KOPT-K1 (cell line): Measurements from ENCODE around the gene ACSBG1.
"Not testable (repeated sequence)": the region's sequence is repeated elsewhere in the genome, so short reads cannot be mapped to it uniquely, and the experiment has no call there.

Experiments used
- H3K27ac ChIP-seq: fragments of 200-600 bp; sonication (generic); 2 replicates; pipeline ENCODE4 v1.5.1; 2016; ENCODE audit warnings: antibody characterized with exemption, mild to moderate bottlenecking, low read depth, low read length; ENCODE audit not compliant: poor library complexity, severe bottlenecking
- H3K36me3 ChIP-seq: fragments of 200-600 bp; sonication (generic); 2 replicates; pipeline ENCODE4 v1.5.1; 2017; ENCODE audit warnings: antibody characterized with exemption, mild to moderate bottlenecking, low read length, moderate library complexity; ENCODE audit not compliant: insufficient read depth
- H3K9me3 ChIP-seq: fragments of 200-600 bp; sonication (generic); 2 replicates; pipeline ENCODE4 v1.5.1; 2017; ENCODE audit warnings: antibody characterized with exemption, low read length, mild to moderate bottlenecking; ENCODE audit not compliant: insufficient read depth, poor library complexity, severe bottlenecking

Gene ACSBG1

GRCh38 chr15:78155355-78155939, 78.9 kb downstream of the ACSBG1 start:
- no peak overlapping the region for H3K27ac ChIP-seq
- H3K9me3 ChIP-seq: no peaks in the 10 kb centered on the region
- H3K36me3 ChIP-seq: peaks cover 57% of the 10 kb centered on the region

GRCh38 chr15:78154955-78155354, 79.4 kb downstream of the ACSBG1 start:
- H3K36me3 ChIP-seq: peaks cover 54% of the 10 kb centered on the region
- H3K27ac ChIP-seq: no peak overlapping the region
- no peaks in the 10 kb centered on the region for H3K9me3 ChIP-seq

DNA sequence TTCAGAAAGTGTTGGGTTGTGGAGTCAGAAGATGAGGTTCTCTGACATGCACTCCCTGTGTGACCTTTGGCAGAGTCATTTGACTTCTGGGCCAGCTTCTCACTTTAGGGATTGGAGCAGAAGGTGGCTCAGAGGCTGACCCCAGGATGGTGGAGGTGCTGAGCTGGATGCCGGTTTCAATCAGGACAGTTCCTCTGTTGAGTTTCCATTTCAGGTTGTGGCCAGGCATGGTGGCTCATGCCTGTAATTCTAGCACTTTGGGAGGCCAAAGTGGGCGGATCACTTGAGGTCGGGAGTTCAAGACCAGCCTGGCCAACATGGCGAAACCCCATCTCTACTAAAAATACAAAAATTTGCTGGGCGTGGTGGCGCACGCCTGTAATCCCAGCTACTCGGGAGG, 83.3 kb downstream of the ACSBG1 start:
- H3K27ac ChIP-seq, H3K9me3 ChIP-seq: not testable (repeated sequence)
- H3K36me3 ChIP-seq: peaks cover 20% of the 10 kb centered on the region

DNA sequence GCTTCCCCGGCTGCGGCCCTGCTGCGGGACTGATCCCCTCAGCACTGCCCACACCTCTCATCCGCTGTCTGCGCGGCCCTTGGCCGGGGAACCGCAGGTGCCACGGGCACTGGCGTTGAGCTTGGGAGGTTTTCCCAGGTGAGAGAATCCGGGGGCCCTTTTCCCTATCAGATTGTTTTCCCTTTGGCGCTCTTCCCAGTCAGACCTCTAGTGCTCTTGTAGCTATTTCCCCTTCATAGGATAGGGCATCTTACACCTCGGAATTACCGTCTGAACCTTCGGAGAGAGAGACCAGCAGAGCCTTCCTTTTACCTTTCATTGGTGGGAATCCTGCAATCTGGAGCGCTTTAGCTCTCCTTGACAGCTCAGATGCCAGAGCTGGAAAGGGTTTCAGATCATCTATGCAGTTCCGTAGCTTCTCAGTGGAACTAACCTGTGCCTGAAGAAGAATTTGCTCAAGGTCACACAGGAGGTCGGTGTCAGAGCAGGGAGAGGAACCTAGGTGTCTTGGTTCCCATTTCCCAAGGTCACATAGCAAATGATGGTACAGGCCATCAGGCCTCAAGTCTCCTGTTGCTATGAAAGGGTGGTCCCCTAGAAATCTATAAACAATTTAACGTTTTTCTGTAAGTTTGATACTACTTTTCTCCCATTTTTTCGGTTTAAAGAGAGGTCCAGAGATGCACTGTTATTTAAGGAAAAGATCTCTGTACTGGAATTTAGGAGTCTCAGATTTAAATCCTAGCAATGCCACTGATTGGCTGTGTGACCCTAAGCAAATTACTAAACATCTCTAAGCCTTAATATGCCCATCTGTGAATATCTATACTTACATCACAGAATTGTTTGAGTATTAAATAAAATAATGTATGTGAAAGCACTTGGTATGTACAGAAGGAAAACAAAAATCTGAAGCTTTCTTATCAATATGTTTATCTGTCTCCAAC, 84.3 kb downstream of the ACSBG1 start:
- peaks cover 10% of the 10 kb centered on the region; the same call in 1 of the 2 replicates for H3K36me3 ChIP-seq
- H3K27ac ChIP-seq: peak overlapping the region; percentile 69
- H3K9me3 ChIP-seq: no peaks in the 10 kb centered on the region

DNA sequence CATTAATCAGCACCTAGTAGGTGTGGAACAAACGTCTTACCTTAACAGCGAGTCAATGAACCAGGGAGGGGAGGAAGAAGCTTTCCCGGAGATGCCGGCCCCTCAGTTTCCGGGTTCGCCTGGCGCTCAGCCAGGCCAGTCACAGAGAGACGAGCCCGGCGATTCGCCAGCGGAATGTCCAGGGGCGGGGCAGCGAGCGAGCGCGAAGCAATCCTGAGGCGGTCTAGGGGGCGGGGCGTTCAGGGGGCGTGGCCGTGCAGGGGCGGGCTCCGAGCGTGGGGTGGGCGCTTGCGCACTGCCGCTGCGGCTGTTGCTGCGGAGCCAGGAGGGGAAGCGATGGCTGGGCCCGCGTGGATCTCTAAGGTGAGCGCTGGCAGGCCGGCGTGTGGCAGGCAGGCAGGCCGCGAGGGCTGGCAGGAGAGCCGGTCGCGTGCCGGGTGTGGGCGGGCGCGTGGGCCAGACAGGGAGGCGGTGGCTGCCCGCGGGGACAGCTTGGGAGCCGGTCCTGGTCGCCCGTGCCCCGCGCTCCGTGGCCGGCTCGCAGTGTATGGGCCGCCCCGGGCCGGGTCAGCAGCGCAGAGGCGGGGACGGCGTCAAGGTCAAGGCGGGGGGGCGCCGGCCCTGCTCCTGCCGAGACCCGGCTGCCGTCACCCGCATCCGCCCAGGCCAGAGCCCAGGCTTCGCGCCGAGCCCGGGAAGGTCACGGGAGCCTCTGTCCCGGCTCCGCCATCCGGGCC, 85.1 kb downstream of the ACSBG1 start, which contains the start of gene IDH3A:
Gene IDH3A, plus strand, starts transcription at position 295 of the 737 bp plus-strand sequence. Its CDS starts 42 bp downstream, at position 337.
- H3K36me3 ChIP-seq: peaks cover 4% of the 10 kb centered on the region; the same call in 1 of the 2 replicates
- H3K9me3 ChIP-seq: no peaks in the 10 kb centered on the region
- peak within 1 kb of the TSS; percentile 69 for H3K27ac ChIP-seq

DNA sequence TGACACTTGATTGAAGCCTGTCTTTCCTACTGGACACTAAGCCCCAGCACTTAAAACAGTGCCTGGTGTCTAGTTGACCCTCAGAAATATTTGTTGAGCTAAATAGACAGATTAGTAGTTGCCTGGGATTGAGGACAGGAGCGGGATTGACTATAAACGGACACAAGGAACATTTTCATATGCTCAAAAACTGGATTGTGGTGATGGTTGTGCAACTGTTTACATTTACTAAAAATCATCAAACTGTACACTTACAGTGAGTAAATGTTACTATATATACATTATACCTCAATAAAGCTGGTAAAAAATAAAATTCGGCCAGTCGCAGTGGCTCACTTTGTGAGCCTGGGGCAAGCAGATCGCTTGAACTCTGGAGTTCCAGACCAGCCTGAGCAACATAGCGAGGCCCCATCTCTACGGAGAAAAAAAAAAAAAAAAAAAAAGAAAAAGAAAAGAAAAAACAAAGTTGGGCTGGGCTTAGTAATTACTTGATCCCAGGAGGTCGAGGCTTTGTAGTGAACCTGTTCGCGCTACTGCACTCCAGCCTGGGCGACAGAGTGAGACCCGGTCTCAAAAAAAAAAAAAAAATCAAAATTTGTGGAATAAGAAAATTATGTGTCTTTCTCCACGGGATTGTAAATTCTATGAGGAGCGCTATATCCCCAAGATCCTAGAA, 85.8 kb downstream of the ACSBG1 start:
- peak overlapping the region; percentile 62 for H3K27ac ChIP-seq
- no peaks in the 10 kb centered on the region for H3K9me3 ChIP-seq
- H3K36me3 ChIP-seq: peaks cover 4% of the 10 kb centered on the region; the same call in 1 of the 2 replicates

DNA sequence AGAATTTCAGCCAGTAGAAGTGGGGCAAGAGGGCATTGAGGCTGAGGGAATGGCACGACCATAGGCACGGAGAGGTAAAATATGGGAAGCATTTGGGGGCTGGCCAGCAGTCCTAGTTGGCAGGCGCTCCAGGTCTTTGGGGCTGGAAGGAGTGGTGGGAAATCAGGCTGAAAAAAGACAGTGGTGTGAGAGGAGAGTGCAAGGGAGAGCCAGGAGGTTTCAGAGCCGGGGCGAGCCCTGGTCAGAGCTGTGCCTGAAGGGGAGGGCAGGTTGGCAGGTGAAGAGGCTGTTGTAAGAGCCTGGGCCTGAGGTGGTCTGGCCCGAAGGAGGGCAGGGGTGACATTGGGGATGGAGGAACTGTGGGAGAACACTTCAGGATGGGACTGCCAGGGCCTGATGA, 86.8 kb downstream of the ACSBG1 start:
- Histone ChIP-seq H3K9me3 (no peaks in the 10 kb centered on the region), H3K36me3 (no peaks in the 10 kb centered on the region), H3K27ac (no peak overlapping the region)

DNA sequence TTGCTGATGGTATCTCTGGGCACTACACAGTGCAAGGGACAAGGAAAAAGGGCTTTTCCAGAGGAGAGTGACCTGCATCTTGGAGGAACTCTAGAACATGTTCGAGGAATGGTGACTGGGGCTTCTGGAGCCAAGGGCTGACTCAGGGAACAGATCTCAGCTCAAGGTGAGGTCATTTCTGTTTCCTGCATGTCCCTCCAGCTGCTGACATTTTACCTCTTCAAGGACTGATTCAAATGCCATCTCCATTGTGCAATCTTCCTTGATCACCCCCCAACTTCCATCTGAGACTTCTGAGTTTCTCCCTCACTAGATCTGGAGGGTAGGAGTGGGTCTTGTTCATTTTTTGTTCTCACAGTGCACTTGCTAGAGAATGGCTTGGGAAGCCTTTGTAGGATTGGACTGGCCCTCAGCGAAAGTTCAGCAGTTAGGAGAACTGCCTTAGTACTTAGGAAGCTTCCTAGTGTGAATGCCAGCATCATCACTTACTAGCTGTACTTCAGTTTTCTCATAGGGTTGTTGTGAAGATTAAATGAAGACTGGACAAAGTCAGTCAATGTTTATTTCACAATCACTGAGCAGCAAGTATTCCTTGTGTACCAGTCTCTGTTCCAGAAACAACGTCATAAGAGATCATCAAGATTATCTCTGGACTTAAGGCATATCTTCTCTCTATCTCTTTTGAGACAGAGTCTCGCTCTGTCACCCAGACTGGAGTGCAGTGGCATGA, 87.8 kb downstream of the ACSBG1 start:
- Histone ChIP-seq H3K9me3 (no peaks in the 10 kb centered on the region), H3K36me3 (no peaks in the 10 kb centered on the region), H3K27ac (no peak overlapping the region)

DNA sequence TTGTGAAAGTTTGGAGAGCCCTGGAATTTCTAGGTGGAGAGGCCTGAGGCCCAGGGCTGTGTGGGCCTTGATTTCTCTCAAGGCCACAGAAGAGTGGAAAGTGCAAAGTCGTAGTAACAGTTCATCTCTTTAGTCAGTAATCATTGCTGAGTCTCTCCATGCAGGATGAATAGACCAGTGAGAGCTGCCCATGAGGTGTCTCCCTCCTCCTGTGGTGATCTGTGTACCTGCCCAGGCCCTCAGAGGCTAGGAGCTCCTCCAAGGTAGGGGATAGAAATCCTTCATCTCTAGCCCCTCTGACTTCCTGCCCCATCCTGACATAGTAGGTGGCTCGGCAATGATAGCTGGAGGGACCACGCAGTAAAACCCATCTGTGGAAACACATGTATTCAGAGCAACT, 92.0 kb downstream of the ACSBG1 start:
- Histone ChIP-seq H3K36me3 (no peaks in the 10 kb centered on the region), H3K27ac (no peak overlapping the region), H3K9me3 (no peaks in the 10 kb centered on the region)

DNA sequence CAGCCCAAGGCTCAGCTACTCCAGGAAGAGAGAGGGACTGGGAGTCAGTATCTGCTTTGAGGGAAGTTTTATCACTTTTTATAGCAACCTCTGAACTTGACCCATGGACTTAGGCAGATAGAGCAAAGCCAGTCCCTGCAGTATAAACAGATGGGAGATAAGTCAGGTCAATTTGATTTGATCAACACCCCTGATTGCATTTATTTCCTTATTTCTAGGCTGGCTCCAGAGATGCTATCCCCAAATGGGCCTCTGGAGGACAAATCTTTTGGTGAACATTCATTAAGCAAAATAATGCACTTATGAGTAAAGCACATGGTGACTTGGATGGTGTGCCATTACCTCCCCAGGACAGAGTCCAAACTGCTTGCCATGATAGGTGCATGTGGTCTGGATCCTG, 94.1 kb downstream of the ACSBG1 start:
- no peaks in the 10 kb centered on the region for H3K36me3 ChIP-seq
- H3K27ac ChIP-seq: no peak overlapping the region
- H3K9me3 ChIP-seq: no peaks in the 10 kb centered on the region

DNA sequence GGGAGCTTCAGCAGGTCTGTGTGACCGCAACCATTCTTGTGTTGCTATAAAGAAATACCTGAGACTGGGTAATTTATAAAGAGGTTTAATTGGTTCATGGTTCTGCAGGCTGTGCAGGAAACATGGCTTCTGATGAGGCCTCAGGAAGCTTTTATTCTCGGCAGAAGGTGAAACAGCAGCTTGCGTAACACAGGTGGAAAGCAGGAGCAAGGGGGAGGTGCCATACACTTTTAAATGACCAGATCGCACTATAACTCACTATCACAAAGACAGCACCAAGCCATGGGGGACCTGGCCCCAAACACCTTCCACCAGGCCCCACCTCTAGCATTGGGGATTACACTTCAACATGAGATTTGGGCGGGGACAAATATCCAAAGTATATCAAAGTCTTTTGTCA, 94.8 kb downstream of the ACSBG1 start:
- H3K36me3 ChIP-seq: no peaks in the 10 kb centered on the region
- no peaks in the 10 kb centered on the region for H3K9me3 ChIP-seq
- H3K27ac ChIP-seq: no peak overlapping the region

- Histone ChIP-seq H3K9me3 (no peaks in the 10 kb centered on the region), H3K27ac (no peak overlapping the region)
Measured at GRCh38 chr15:78133801-78134200, 100.6 kb downstream of the ACSBG1 start.

GRCh38 chr15:78131295-78132061, 102.9 kb downstream of the ACSBG1 start, which contains the start of gene CIB2:
Gene CIB2, minus strand, starts transcription at chr15:78131445. Its CDS starts 230 bp downstream, at chr15:78131215.
- H3K36me3 ChIP-seq: no peaks in the 10 kb centered on the region
- H3K27ac ChIP-seq: peak within 1 kb of the TSS; percentile 64
- no peaks in the 10 kb centered on the region for H3K9me3 ChIP-seq

More at GRCh38 chr15:78133801-78134200, 100.6 kb downstream of the ACSBG1 start:
- no peaks in the 10 kb centered on the region for H3K36me3 ChIP-seq
